ENCODE measurements around the gene POLRMT.
A peak's percentile ranks its signal among the peaks of the same experiment; 100 is the strongest.

POLRMT gene

DNA sequence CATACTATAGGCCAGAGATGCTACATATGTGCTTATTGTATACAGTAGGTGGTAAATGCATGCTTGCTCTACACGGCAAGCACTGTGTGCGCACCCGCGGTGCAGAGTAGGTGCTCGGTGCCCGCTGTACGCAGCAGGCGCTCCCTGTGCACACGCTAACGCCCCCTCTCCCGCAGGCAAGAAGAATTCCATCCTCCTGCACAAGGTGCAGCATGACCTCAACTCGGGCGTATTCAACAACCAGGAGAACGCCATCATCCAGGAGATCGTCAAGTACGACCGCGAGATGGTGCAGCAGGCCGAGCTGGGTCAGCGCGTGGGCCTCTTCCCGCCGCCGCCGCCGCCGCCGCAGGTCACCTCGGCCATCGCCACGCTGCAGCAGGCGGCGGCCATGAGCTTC is 17.7 kb downstream of the POLRMT start:
- TF ChIP-seq, protein P1, sequence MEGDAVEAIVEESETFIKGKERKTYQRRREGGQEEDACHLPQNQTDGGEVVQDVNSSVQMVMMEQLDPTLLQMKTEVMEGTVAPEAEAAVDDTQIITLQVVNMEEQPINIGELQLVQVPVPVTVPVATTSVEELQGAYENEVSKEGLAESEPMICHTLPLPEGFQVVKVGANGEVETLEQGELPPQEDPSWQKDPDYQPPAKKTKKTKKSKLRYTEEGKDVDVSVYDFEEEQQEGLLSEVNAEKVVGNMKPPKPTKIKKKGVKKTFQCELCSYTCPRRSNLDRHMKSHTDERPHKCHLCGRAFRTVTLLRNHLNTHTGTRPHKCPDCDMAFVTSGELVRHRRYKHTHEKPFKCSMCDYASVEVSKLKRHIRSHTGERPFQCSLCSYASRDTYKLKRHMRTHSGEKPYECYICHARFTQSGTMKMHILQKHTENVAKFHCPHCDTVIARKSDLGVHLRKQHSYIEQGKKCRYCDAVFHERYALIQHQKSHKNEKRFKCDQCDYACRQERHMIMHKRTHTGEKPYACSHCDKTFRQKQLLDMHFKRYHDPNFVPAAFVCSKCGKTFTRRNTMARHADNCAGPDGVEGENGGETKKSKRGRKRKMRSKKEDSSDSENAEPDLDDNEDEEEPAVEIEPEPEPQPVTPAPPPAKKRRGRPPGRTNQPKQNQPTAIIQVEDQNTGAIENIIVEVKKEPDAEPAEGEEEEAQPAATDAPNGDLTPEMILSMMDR (IDR thresholded peaks at IDR 0.05; ENCODE audit: control insufficient read depth, insufficient read depth, low read depth, low read length, missing control alignments), result no peak
- no peak overlapping the region for H3K4me3 ChIP-seq (ENCODE audit: control insufficient read depth, low read depth, low read length)
- DNase-seq (ENCODE audit: low read depth), result no peak

DNA sequence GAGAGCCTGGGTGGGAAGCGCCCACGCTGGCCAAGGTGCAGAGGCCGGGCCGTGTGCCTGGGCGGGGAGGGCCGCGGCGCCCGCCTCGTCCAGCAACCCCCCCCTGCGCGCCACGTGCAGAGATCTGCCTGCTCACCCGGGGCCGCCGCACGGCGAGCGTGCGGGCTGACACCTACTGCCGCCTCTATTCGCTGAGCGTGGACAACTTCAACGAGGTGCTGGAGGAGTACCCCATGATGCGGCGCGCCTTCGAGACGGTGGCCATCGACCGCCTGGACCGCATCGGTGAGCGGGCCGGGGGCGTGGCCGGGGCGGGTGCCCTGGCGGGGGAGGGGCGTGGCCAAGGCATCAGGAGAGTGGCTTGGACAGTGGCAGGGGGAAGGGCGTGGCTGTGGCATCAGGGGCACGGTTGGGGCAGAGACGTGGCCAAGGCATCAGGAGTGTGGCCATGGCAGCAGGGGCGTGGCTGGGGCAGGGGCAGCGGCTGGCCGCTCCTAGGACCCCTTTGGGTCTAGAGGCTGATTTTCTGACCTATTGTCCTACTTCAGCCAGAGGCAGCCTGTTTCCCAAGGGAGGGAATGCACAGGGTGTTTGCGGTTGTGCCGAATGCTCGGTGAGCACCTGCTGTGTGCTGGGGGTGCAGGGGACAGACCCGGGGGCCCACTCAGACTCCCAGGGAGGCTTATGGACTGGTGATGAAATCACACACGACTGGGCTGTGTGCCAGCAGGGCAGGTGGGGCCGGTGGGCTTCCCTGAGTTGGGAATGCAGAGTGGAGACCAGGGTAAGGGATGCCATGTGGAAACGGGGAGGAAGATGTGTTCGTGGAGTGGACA is 19.4 kb downstream of the POLRMT start:
- no peak for DNase-seq (ENCODE audit: low read depth)
- H3K4me3 ChIP-seq (ENCODE audit: control insufficient read depth, low read depth, low read length), result no peak overlapping the region
- TF ChIP-seq, protein P1 (IDR thresholded peaks at IDR 0.05; ENCODE audit: control insufficient read depth, insufficient read depth, low read depth, low read length, missing control alignments), result no peak

DNA sequence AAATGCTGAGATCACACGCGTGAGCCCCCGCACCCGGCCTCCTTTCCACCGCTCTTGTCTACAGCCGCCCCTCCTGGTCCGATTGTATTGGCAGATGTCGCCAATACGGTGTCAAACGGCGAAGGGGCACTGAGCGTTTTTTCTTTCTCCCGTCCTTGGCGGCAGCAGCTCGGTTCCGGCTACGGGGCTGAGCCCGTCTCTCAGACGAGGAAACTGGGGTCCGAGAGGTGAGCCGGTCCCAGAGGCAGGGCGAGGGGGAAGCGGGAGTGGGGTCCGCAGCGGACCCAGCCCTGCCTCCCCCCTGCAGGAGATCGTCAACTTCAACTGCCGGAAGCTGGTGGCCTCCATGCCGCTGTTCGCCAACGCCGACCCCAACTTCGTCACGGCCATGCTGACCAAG is 20.4 kb downstream of the POLRMT start:
- no peak overlapping the region for H3K4me3 ChIP-seq (ENCODE audit: control insufficient read depth, low read depth, low read length)
- DNase-seq (ENCODE audit: low read depth), result no peak
- TF ChIP-seq, protein P1 (IDR thresholded peaks at IDR 0.05; ENCODE audit: control insufficient read depth, insufficient read depth, low read depth, low read length, missing control alignments), result no peak

DNA sequence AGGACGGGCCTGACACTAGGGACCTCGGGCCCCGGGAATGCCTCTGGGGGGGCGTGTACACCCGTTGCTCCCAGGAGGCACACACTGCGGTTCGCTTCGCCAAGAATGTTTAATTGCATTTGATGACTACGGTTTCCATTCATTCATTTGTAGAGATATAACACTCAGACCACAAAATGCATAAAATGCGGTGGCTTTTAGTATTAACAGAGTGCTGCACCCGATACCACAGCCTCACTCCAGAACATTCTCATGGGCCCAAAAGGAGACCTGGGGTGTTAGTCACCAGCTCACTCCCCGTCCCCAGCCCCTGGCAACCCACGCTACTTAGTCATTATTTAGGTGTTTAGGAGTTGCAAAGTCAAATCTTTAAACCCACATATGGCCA is 21.9 kb downstream of the POLRMT start:
- no peak overlapping the region for H3K4me3 ChIP-seq (ENCODE audit: control insufficient read depth, low read depth, low read length)
- peak; percentile 96 for DNase-seq (ENCODE audit: low read depth)
- TF ChIP-seq, protein P1 (IDR thresholded peaks at IDR 0.05; ENCODE audit: control insufficient read depth, insufficient read depth, low read depth, low read length, missing control alignments), result no peak

DNA sequence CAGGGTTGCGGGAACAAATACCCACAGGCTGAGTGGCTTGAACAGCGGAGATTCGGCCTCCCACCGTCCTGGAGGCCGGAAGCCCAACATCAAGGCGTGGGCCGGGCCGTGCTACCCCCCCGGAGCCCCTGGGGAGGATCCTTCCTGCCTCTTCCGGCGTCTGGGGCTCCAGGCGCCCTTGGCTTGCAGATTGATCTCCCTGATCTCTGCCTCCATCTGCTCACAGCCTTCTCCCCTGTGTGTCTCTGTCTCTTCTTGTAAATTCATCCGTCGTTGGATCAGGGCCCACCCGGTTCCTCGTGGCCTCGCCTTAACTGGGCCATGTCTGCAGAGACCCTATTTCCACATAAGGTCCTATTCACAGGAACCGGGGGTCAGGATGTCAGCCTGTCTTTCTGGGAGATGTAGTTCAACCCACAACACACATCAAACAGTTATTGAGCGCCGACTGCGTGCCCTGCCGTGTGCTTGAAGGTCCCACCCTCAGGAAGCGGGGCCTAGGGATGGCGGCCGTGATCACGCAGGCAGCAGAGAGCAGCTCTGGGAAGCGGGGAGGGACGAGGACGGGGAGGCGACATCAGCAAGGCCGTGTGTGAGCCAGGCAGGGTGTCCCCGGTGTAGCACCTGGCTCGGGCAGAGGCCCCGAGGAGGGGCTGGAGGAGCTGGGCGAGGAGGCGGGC is 22.4 kb downstream of the POLRMT start:
- no peak for DNase-seq (ENCODE audit: low read depth)

DNA sequence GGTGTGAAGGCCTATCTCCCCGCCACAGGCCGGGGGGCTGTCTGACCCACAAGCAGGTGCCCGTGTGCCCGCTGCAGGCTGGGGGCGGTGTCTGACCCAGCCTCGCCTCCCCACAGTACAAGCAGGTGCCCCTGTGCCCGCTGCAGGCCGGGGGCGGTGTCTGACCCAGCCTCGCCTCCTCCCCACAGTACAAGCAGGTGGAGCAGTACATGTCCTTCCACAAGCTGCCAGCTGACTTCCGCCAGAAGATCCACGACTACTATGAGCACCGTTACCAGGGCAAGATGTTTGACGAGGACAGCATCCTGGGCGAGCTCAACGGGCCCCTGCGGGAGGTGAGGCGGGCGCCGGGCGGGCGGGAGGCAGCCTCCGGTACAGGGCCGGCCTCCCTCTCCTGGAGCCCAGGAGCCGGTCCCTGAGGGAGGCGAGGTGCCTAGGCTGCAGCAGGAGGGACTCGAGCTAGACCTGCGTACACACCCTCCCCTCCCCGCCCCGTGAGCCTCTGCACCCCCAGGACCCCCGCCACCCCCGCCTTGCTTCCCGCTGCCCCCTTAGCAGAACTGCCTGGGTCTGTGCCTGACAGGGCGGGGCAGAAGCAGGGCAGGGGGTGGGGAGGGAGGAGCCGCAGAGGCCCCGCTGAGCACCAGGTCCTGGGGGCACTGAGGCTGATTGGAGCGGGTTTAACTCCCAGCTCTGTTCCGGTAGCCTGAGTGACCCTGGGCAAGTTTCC is 23.1 kb downstream of the POLRMT start:
- DNase-seq (ENCODE audit: low read depth), result no peak
- TF ChIP-seq, protein P1 (IDR thresholded peaks at IDR 0.05; ENCODE audit: control insufficient read depth, insufficient read depth, low read depth, low read length, missing control alignments), result no peak
- no peak overlapping the region for H3K4me3 ChIP-seq (ENCODE audit: control insufficient read depth, low read depth, low read length)

More for the DNA sequence above, 22.4 kb downstream of the POLRMT start:
- no peak overlapping the region; the same call in 1 of the 2 replicates for H3K4me3 ChIP-seq (ENCODE audit: control insufficient read depth, low read depth, low read length)
- TF ChIP-seq, protein P1 (IDR thresholded peaks at IDR 0.05; ENCODE audit: control insufficient read depth, insufficient read depth, low read depth, low read length, missing control alignments), result no peak

Measured in AG09309 (cell line).